Immature natural killer cell (primary cell): ENCODE data around the gene RRP36. TPM values are rescaled to one million over a fixed set of nuclear protein-coding genes. Genes with fewer than 3 reads are reported as not detected.

Experiments used
- DNase-seq, 3 donors: peaks; one replicate each; pipeline ENCODE4 v3.0.0; 2022; ENCODE audit warnings: mixed read lengths in 1 of 3
- H3K27ac Mint-ChIP-seq, 6 donors: one replicate each; pipeline ENCODE4 v1.8.0; 2020; ENCODE audit warnings: mixed read lengths in 6 of 6, mild to moderate bottlenecking in 5 of 6, inconsistent platforms in 4 of 6, moderate library complexity in 3 of 6
- H3K27me3 Mint-ChIP-seq, 3 donors: one replicate each; pipeline ENCODE4 v1.8.0; 2020 to 2021; ENCODE audit warnings: low read depth in 3 of 3, mild to moderate bottlenecking in 3 of 3, mixed read lengths in 3 of 3, moderate library complexity in 3 of 3, inconsistent platforms in 1 of 3
- H3K36me3 Mint-ChIP-seq, 3 donors: one replicate each; pipeline ENCODE4 v1.8.0; 2020; ENCODE audit warnings: mixed read lengths in 3 of 3, inconsistent platforms in 2 of 3, mild to moderate bottlenecking in 2 of 3
- H3K4me1 Mint-ChIP-seq, 2 donors: one replicate each; pipeline ENCODE4 v1.8.0; 2020; ENCODE audit warnings: inconsistent platforms in 2 of 2, mild to moderate bottlenecking in 2 of 2, mixed read lengths in 2 of 2, moderate library complexity in 1 of 2
- H3K4me3 Mint-ChIP-seq, 5 donors: one replicate each; pipeline ENCODE4 v1.8.0; 2020; ENCODE audit warnings: mild to moderate bottlenecking in 5 of 5, mixed read lengths in 5 of 5, inconsistent platforms in 3 of 5, moderate library complexity in 3 of 5
- H3K9me3 Mint-ChIP-seq, 6 donors: one replicate each; pipeline ENCODE4 v1.8.0; 2020; ENCODE audit warnings: mild to moderate bottlenecking in 6 of 6, mixed read lengths in 6 of 6, inconsistent platforms in 4 of 6, moderate library complexity in 3 of 6
- polyA plus RNA-seq, 3 donors: library from polyadenylated mRNA; unstranded; fragments of 300-500 nt; fragmentation: Illumina TruSeq; gene quantifications; one replicate each; pipeline ENCODE4 v1.2.3, GENCODE V29; 2021

Gene RRP36
- polyA plus RNA-seq, 3 donors from 2014 or later: 56.1 to 81.4 (median 78.9) TPM

GRCh38 chr6:43052225-43052841 is 30.9 kb downstream of the RRP36 start:
- peaks cover 7 to 21% (median 14%) of the 10 kb centered on the region in 3 donors for H3K36me3 Mint-ChIP-seq
- H3K4me1 Mint-ChIP-seq: peaks cover 35 to 50% of the 10 kb centered on the region in 2 donors
- peak overlapping the region; percentile 91 to 96 (median 93) for H3K4me3 Mint-ChIP-seq
- H3K27ac Mint-ChIP-seq: peak overlapping the region; percentile 92 to 97 (median 94)
- no peak for DNase-seq
- no peaks in the 10 kb centered on the region for H3K9me3 Mint-ChIP-seq
- peaks cover 1 to 7% (median 4%) of the 10 kb centered on the region in 3 donors for H3K27me3 Mint-ChIP-seq

- H3K4me3 Mint-ChIP-seq: peak overlapping the region; percentile 91 to 96 (median 93)
- DNase-seq: no peak
- H3K36me3 Mint-ChIP-seq: peaks cover 7 to 18% (median 9%) of the 10 kb centered on the region in 3 donors
- H3K4me1 Mint-ChIP-seq: peaks cover 37 to 53% of the 10 kb centered on the region in 2 donors
- no peaks in the 10 kb centered on the region for H3K9me3 Mint-ChIP-seq
- H3K27me3 Mint-ChIP-seq: peaks cover 1 to 7% (median 4%) of the 10 kb centered on the region in 3 donors
- H3K27ac Mint-ChIP-seq: peak overlapping the region; percentile 92 to 97 (median 94)
These were observed 31.6 kb downstream of the RRP36 start for GRCh38 chr6:43052842-43053544.

GRCh38 chr6:43053545-43054205 is 32.3 kb downstream of the RRP36 start, which contains the start of gene CUL7:
TSS of gene CUL7 (minus strand) at chr6:43053851. CDS start at chr6:43052788, 1,063 bp downstream.
- Mint-ChIP-seq H3K36me3 (peaks cover 7 to 18% (median 9%) of the 10 kb centered on the region in 3 donors), H3K27ac (peak within 1 kb of the TSS; percentile 93 to 97 (median 94)), H3K27me3 (peaks cover 1 to 7% (median 4%) of the 10 kb centered on the region in 3 donors), H3K4me3 (peak within 1 kb of the TSS; percentile 91 to 96 (median 93)), H3K9me3 (no peaks in the 10 kb centered on the region), H3K4me1 (peaks cover 44 to 60% of the 10 kb centered on the region in 2 donors)
- DNase-seq: peak; percentile 80 to 84 (median 83)

- Mint-ChIP-seq H3K36me3 (peaks cover 7 to 14% (median 9%) of the 10 kb centered on the region in 3 donors), H3K4me3 (peak overlapping the region; percentile 91 to 96 (median 93)), H3K4me1 (peaks cover 51 to 67% of the 10 kb centered on the region in 2 donors), H3K9me3 (no peaks in the 10 kb centered on the region), H3K27ac (peak overlapping the region; percentile 93 to 97 (median 94)), H3K27me3 (peaks cover 1 to 8% (median 4%) of the 10 kb centered on the region in 3 donors)
- no peak for DNase-seq
These were observed 33.0 kb downstream of the RRP36 start for GRCh38 chr6:43054206-43054943.

GRCh38 chr6:43055966-43056365 is 34.5 kb downstream of the RRP36 start:
- Mint-ChIP-seq H3K4me3 (peak overlapping the region in 3 of 5 donors; percentile 18 to 45 (median 32)), H3K4me1 (peaks cover 64 to 74% of the 10 kb centered on the region in 2 donors), H3K36me3 (peaks cover 0 to 9% (median 6%) of the 10 kb centered on the region in 3 donors), H3K27me3 (peaks cover 0 to 8% (median 0%) of the 10 kb centered on the region in 3 donors), H3K27ac (peak overlapping the region in 4 of 6 donors; percentile 39 to 84 (median 78)), H3K9me3 (no peaks in the 10 kb centered on the region)
- no peak for DNase-seq

GRCh38 chr6:43058531-43058930 is 37.1 kb downstream of the RRP36 start:
- Mint-ChIP-seq H3K36me3 (peaks cover 0 to 10% (median 9%) of the 10 kb centered on the region in 3 donors), H3K4me1 (peaks cover 48 to 57% of the 10 kb centered on the region in 2 donors), H3K4me3 (peak overlapping the region; percentile 95 to 99 (median 98)), H3K27me3 (peaks cover 0 to 5% (median 0%) of the 10 kb centered on the region in 3 donors), H3K9me3 (no peaks in the 10 kb centered on the region), H3K27ac (peak overlapping the region; percentile 98 to 100 (median 99))
- DNase-seq: no peak

GRCh38 chr6:43059168-43060033 is 38.0 kb downstream of the RRP36 start, which contains the start of the genes KLC4 and MRPL2:
TSS of gene KLC4 (plus strand) at chr6:43059631. CDS start at chr6:43061336, 1,705 bp downstream.
TSS of gene MRPL2 (minus strand) at chr6:43059434. CDS start at chr6:43059381, 53 bp downstream.
- Mint-ChIP-seq H3K4me1 (peaks cover 40 to 48% of the 10 kb centered on the region in 2 donors), H3K9me3 (no peaks in the 10 kb centered on the region), H3K36me3 (peaks cover 4 to 15% (median 15%) of the 10 kb centered on the region in 3 donors), H3K27me3 (peaks cover 0 to 5% (median 0%) of the 10 kb centered on the region in 3 donors), H3K27ac (peak within 1 kb of the TSS; percentile 98 to 100 (median 99)), H3K4me3 (peak within 1 kb of the TSS; percentile 95 to 99 (median 98))
- DNase-seq: peak; percentile 96 to 97 (median 96)

GRCh38 chr6:43060034-43060754 is 38.8 kb downstream of the RRP36 start:
- Mint-ChIP-seq H3K27me3 (peaks cover 0 to 5% (median 0%) of the 10 kb centered on the region in 3 donors), H3K4me1 (peaks cover 40 to 46% of the 10 kb centered on the region in 2 donors), H3K27ac (peak overlapping the region; percentile 98 to 100 (median 99)), H3K4me3 (peak overlapping the region; percentile 95 to 99 (median 98)), H3K36me3 (peaks cover 4 to 20% (median 19%) of the 10 kb centered on the region in 3 donors), H3K9me3 (no peaks in the 10 kb centered on the region)
- no peak for DNase-seq

GRCh38 chr6:43060755-43061633 is 39.6 kb downstream of the RRP36 start:
- Mint-ChIP-seq H3K36me3 (peaks cover 4 to 17% (median 17%) of the 10 kb centered on the region in 3 donors), H3K9me3 (no peaks in the 10 kb centered on the region), H3K27me3 (peaks cover 0 to 5% (median 0%) of the 10 kb centered on the region in 3 donors), H3K27ac (peak overlapping the region; percentile 63 to 100 (median 99)), H3K4me3 (peak overlapping the region; percentile 95 to 99 (median 98)), H3K4me1 (peaks cover 37 to 40% of the 10 kb centered on the region in 2 donors)
- no peak for DNase-seq

- peak overlapping the region in 1 of 5 donors; percentile 99 for H3K4me3 Mint-ChIP-seq
- H3K36me3 Mint-ChIP-seq: peaks cover 8 to 23% (median 20%) of the 10 kb centered on the region in 3 donors
- peaks cover 0 to 5% (median 3%) of the 10 kb centered on the region in 3 donors for H3K27me3 Mint-ChIP-seq
- no peaks in the 10 kb centered on the region for H3K9me3 Mint-ChIP-seq
- no peak for DNase-seq
- H3K4me1 Mint-ChIP-seq: peaks cover 34 to 36% of the 10 kb centered on the region in 2 donors
- peak overlapping the region in 2 of 6 donors; percentile 11 to 100 for H3K27ac Mint-ChIP-seq
These were observed 40.4 kb downstream of the RRP36 start for GRCh38 chr6:43061861-43062260.

- peaks cover 8 to 23% (median 20%) of the 10 kb centered on the region in 3 donors for H3K36me3 Mint-ChIP-seq
- H3K4me1 Mint-ChIP-seq: peaks cover 33 to 34% of the 10 kb centered on the region in 2 donors
- peaks cover 0 to 5% (median 3%) of the 10 kb centered on the region in 3 donors for H3K27me3 Mint-ChIP-seq
- no peak overlapping the region for H3K27ac Mint-ChIP-seq
- no peaks in the 10 kb centered on the region for H3K9me3 Mint-ChIP-seq
- no peak for DNase-seq
- no peak overlapping the region for H3K4me3 Mint-ChIP-seq
These were observed 41.4 kb downstream of the RRP36 start for GRCh38 chr6:43062818-43063217.
